ENCODE results near the gene OR4D10.
"Not testable (repeated sequence)": the region's sequence is repeated elsewhere in the genome, so short reads cannot be mapped to it uniquely, and the experiment has no call there.

The OR4D10 gene

GRCh38 chr11:59473015-59473414 lies at the start of gene OR4D10:
TSS of gene OR4D10 (plus strand) at chr11:59473315. CDS start at chr11:59477430, 4,115 bp downstream.
- DNase-seq (ENCODE audit: low read depth) = no peak

GRCh38 chr11:59423835-59424234 lies 49.3 kb upstream of the OR4D10 start:
- DNase-seq (ENCODE audit: low read depth) = no peak

- no peak for DNase-seq (ENCODE audit: low read depth)
These were observed 48.0 kb upstream of the OR4D10 start for GRCh38 chr11:59425131-59425530.

GRCh38 chr11:59426361-59427067 lies 46.6 kb upstream of the OR4D10 start, which contains the start of gene OR5A2:
TSS of gene OR5A2 (minus strand) at chr11:59426413. CDS start at chr11:59422953, 3,460 bp downstream.
- no peak for DNase-seq (ENCODE audit: low read depth)

GRCh38 chr11:59427068-59427382 lies 46.1 kb upstream of the OR4D10 start:
- DNase-seq (ENCODE audit: low read depth) = no peak

- peak; percentile 3 for DNase-seq (ENCODE audit: low read depth)
These were observed 43.1 kb upstream of the OR4D10 start for GRCh38 chr11:59429924-59430516.

- no peak for DNase-seq (ENCODE audit: low read depth)
These were observed 36.9 kb upstream of the OR4D10 start, which contains the start of gene OR5A1 for GRCh38 chr11:59436169-59436568. TSS of gene OR5A1 (plus strand) at chr11:59436469. CDS start at chr11:59443169, 6,700 bp downstream.

- no peak for DNase-seq (ENCODE audit: low read depth)
These were observed 35.3 kb upstream of the OR4D10 start for GRCh38 chr11:59437770-59438169.

- not testable (repeated sequence) for DNase-seq (ENCODE audit: low read depth)
These were observed 27.5 kb upstream of the OR4D10 start for GRCh38 chr11:59445624-59446023.

GRCh38 chr11:59448484-59448883 lies 24.6 kb upstream of the OR4D10 start:
- DNase-seq (ENCODE audit: low read depth) = no peak

- DNase-seq (ENCODE audit: low read depth) = no peak
These were observed 16.5 kb upstream of the OR4D10 start, which contains the start of gene OR4D6 for GRCh38 chr11:59456661-59457060. TSS of gene OR4D6 (plus strand) at chr11:59456961. CDS start at chr11:59456961, 0 bp downstream.

GRCh38 chr11:59459916-59460315 lies 13.2 kb upstream of the OR4D10 start:
- DNase-seq (ENCODE audit: low read depth) = no peak

- DNase-seq (ENCODE audit: low read depth) = peak; percentile 23
These were observed 9.9 kb upstream of the OR4D10 start for GRCh38 chr11:59463190-59463641.

- no peak for DNase-seq (ENCODE audit: low read depth)
These were observed 2.1 kb downstream of the OR4D10 start for GRCh38 chr11:59475176-59475575.

GRCh38 chr11:59479906-59480305 lies 6.8 kb downstream of the OR4D10 start:
- DNase-seq (ENCODE audit: low read depth) = no peak

GRCh38 chr11:59480359-59480758 lies 7.2 kb downstream of the OR4D10 start:
- no peak for DNase-seq (ENCODE audit: low read depth)

- no peak for DNase-seq (ENCODE audit: low read depth)
These were observed 28.8 kb downstream of the OR4D10 start for GRCh38 chr11:59501931-59502330.

- DNase-seq (ENCODE audit: low read depth) = no peak
These were observed 30.2 kb downstream of the OR4D10 start, which contains the start of gene OR4D11 for GRCh38 chr11:59503276-59503675. TSS of gene OR4D11 (plus strand) at chr11:59503576. CDS start at chr11:59503576, 0 bp downstream.

- no peak for DNase-seq (ENCODE audit: low read depth)
These were observed 38.0 kb downstream of the OR4D10 start, which contains the start of gene OR4D9 for GRCh38 chr11:59510941-59511589. TSS of gene OR4D9 (plus strand) at chr11:59511539. CDS start at chr11:59514913, 3,374 bp downstream.

- no peak for DNase-seq (ENCODE audit: low read depth)
These were observed 38.6 kb downstream of the OR4D10 start for GRCh38 chr11:59511675-59512074.

GRCh38 chr11:59520139-59520538 lies 47.0 kb downstream of the OR4D10 start:
- DNase-seq (ENCODE audit: low read depth) = not testable (repeated sequence)

GRCh38 chr11:59520741-59521140 lies 47.6 kb downstream of the OR4D10 start:
- no peak for DNase-seq (ENCODE audit: low read depth)

- no peak for DNase-seq (ENCODE audit: low read depth)
These were observed 50.4 kb downstream of the OR4D10 start for GRCh38 chr11:59523541-59523940.
